SJCRH30 (cell line): ENCODE data around the gene SEC22A. TPM values are rescaled to one million over a fixed set of nuclear protein-coding genes. Genes with fewer than 3 reads are reported as not detected.
A peak's percentile ranks its signal among the peaks of the same experiment; 100 is the strongest.

Experiments used
- DNase-seq, 2 experiments: peaks; one replicate each; pipeline ENCODE4 v3.0.0-alpha.2; 2015 to 2020
- H3K27ac ChIP-seq: fragments of 250-450 bp; sonication (Bioruptor Pico); 2 replicates; pipeline ENCODE4 v1.5.1; 2020; ENCODE audit warnings: mild to moderate bottlenecking, moderate library complexity
- H3K27me3 ChIP-seq: fragments of 250-450 bp; sonication (Bioruptor Pico); 2 replicates; pipeline ENCODE4 v1.5.1; 2020; ENCODE audit warnings: mild to moderate bottlenecking, moderate library complexity
- H3K36me3 ChIP-seq: fragments of 250-450 bp; sonication (Bioruptor Pico); 2 replicates; pipeline ENCODE4 v1.5.1; 2020; ENCODE audit warnings: mild to moderate bottlenecking, moderate library complexity
- H3K4me1 ChIP-seq: fragments of 250-450 bp; sonication (Bioruptor Pico); 2 replicates; pipeline ENCODE4 v1.5.1; 2020; ENCODE audit warnings: mild to moderate bottlenecking, moderate library complexity
- H3K4me3 ChIP-seq: fragments of 250-450 bp; sonication (Bioruptor Pico); 2 replicates; pipeline ENCODE4 v1.5.1; 2020; ENCODE audit warnings: mild to moderate bottlenecking, moderate library complexity
- H3K9me3 ChIP-seq: fragments of 250-450 bp; sonication (Bioruptor Pico); replicated peaks from 2 replicates; pipeline ENCODE4 v1.5.1; 2020; ENCODE audit warnings: mild to moderate bottlenecking, moderate library complexity
- total RNA-seq: library from RNA; depleted of rRNA; stranded (reverse); fragments of >200 nt; shearing (Covaris generic); gene quantifications from 2 replicates; pipeline ENCODE4 v1.2.3, GENCODE V29; 2014

SEC22A gene
- total RNA-seq, 1 experiment from 2014 or later: 35.3 TPM

DNA sequence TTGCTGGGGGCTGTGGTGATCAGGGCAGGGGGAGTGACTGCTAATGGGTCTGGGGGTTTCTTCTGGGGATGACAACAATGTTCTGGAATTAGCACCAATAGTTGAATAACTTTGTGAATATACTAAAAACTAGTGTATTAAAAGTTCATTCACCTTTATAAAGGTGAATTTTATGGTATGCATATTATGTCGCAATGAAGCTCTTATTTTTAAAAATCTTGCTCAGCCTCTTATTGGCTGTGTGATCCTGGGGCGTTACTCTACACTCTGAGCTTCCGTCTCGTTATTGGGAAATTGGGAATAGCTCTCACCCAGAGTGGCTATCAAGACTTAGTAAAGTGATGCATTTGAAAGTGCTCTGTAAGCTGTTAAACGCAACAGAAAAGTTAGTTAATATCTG, 105.3 kb downstream of the SEC22A start:
- Histone ChIP-seq H3K27ac (no peak overlapping the region), H3K27me3 (peaks cover 3% of the 10 kb centered on the region; the same call in 1 of the 2 replicates), H3K9me3 (no peaks in the 10 kb centered on the region), H3K4me1 (no peaks in the 10 kb centered on the region), H3K36me3 (no peaks in the 10 kb centered on the region), H3K4me3 (no peak overlapping the region)
- no peak for DNase-seq

DNA sequence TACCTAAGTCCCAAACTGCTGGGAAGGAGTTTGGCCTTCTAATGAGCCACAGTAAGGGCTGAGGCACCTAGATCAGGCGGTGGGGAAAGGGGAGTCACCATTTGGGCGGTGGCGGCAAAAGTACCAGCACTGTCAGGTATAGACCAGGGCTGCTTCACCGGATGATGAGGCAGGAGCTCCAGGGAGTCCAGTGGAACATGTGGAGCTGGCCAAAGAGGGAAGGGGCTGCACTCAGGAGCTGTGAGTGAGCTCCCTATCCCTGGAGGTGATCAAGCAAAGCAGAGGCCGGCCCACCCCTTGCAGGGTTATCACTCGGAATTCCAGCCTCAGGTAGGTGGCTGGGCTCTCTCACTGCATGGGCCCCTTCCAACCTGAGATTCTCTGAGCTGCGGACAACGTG, 108.4 kb downstream of the SEC22A start:
- Histone ChIP-seq H3K4me1 (no peaks in the 10 kb centered on the region), H3K27me3 (peaks cover 3% of the 10 kb centered on the region; the same call in 1 of the 2 replicates), H3K36me3 (no peaks in the 10 kb centered on the region), H3K9me3 (no peaks in the 10 kb centered on the region), H3K4me3 (no peak overlapping the region), H3K27ac (no peak overlapping the region)
- DNase-seq: no peak

DNA sequence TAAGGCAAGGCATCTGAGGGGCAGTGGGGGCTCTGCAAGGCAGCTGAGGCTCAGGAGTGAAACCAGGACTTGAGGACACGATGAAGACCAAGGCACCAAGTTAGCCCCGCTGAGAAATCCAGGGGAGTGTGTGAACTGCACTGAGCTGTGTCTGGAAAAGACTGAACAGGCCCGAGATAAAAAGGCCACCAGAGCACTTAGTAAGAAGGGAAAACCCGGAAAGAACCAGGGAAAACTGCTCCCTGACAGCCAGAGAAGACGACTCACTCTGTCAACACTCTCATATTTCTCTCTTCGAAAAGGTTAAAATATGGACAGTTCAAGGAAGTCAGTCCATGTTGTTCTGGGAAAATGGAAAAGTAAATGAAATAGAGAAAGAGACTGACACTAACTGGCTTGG, 109.0 kb downstream of the SEC22A start:
- Histone ChIP-seq H3K4me3 (no peak overlapping the region), H3K9me3 (no peaks in the 10 kb centered on the region), H3K36me3 (no peaks in the 10 kb centered on the region), H3K4me1 (no peaks in the 10 kb centered on the region), H3K27me3 (peaks cover 3% of the 10 kb centered on the region; the same call in 1 of the 2 replicates), H3K27ac (no peak overlapping the region)
- no peak for DNase-seq

DNA sequence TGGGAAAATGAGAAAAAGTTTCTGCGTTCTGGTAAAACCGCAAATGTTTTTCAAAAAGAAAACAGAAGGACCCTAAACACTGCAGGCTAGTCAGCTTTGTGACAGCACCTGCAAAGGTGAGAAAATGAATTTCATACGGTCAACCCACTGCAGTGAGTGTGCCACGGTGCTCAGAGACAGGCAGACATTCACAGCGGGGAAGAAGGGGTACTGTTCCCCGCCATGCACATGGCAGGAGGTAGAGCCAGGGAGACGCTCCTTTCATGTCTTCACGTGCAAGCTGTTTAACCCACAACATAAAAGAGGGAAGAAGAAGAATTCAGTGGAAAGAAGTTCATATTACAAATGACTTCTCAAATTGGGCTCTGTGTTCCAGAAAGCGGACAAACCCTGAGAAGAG, 109.5 kb downstream of the SEC22A start:
- H3K4me1 ChIP-seq: no peaks in the 10 kb centered on the region
- no peak overlapping the region for H3K27ac ChIP-seq
- H3K9me3 ChIP-seq: no peaks in the 10 kb centered on the region
- H3K27me3 ChIP-seq: peaks cover 3% of the 10 kb centered on the region; the same call in 1 of the 2 replicates
- DNase-seq: no peak
- no peaks in the 10 kb centered on the region for H3K36me3 ChIP-seq
- no peak overlapping the region for H3K4me3 ChIP-seq

DNA sequence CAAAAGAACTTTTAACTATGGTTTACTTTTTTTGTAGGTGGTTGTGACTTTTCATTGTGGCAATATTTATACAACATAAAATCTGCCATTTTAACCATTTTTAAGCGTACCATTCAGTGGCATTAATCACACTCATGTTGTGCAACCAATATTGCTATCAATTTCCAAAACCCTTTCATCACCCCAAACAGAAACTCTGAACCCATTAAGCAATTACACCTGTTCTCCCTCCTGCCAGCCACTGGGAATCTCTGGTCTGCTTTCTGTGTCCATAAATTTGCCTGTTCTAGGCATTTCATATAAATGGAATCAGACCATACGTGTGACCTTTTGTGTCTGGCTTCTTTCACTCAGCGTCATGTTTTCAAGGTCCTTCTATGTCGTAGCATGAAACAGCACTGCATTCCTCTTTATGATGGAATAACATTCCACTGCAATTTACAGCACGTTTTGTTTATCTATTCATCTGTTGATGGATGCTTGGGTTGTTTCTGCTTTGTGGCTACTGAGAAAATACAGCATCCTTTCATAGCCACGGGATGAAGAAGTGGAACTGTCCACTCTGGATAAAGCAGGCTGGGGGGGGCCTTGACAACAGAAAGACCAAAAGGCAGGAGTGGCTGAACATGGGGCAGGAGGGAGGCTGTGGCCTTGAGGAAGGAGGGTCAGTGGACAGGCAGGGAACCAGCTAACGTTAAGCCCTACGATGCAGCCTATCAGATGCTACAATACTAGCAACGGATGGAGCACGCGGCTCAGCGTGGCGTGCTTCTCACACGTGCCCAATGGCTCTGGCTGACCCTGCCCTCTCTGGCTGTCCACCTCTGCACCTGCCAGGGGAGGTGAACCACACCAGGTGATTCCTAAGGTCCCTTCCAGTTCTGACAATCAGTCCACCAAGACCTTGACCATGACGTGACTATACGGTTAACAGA, 110.9 kb downstream of the SEC22A start:
- H3K4me3 ChIP-seq: no peak overlapping the region
- H3K27me3 ChIP-seq: peaks cover 3% of the 10 kb centered on the region; the same call in 1 of the 2 replicates
- no peaks in the 10 kb centered on the region for H3K9me3 ChIP-seq
- H3K36me3 ChIP-seq: no peaks in the 10 kb centered on the region
- no peaks in the 10 kb centered on the region for H3K4me1 ChIP-seq
- no peak overlapping the region for H3K27ac ChIP-seq
- no peak for DNase-seq

DNA sequence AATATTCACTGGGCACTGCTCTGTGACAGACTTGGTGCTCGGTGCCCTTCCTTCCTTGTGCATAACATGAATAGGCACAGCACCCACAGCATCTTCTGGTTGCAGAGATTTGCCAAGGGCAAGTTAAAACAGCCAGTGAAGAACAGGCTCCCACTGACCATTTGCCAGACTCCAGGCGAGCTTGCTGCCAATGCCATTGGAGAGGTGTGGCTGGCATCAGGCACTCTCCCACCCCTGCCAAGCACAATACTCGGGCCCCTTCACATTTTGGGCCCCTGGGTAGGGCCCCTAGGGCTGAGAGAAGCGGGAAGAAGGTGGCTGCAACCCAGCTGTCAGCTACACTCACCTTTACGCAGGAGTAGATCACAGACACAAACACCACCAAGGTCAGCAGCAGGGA, 112.1 kb downstream of the SEC22A start:
- Histone ChIP-seq H3K4me3 (no peak overlapping the region), H3K36me3 (no peaks in the 10 kb centered on the region), H3K27ac (no peak overlapping the region), H3K9me3 (no peaks in the 10 kb centered on the region), H3K4me1 (no peaks in the 10 kb centered on the region), H3K27me3 (peaks cover 8% of the 10 kb centered on the region)
- no peak for DNase-seq

DNA sequence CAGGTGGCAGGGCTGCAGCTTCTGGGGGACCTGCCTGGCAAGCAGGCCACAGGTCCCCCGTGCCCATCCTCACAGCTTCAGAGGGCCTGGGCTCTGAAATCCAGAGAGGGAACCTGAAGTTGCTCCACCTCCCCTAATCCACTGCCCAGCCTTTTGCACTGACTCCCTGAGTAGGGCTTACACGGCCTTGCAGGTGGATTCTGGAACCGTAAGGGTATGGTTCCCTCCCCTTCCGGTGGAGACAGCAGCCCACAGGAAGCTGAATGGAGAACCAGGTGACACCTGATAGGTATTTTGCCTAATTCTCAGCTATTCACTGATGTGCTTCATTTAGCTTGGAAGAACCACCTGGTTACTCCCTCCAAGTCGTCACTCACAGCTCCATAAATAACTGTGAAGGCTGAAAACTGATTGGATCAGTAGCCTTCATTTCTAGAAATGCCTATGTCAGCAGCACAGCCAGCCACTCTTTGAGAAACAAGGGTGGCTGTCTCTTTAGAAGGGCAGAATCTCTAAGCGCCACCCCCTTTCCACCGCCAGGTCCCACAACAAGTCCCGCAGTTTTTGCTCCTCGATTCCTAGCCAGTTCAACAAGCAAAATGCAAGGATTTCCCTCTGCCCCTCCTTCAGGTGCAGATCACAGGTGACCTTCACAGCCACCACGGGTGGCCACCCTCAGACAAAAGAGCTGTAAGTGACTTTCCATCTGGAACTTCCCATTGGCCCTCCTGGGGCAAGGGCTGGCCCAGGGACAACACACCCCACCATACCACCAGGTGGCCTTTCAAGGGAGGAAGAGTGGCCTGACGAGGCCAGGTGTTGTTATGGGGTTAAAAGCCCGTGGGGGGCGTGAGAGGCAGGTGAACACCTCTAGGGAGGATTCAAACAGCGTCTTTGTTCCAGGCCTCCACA, 112.9 kb downstream of the SEC22A start:
- no peak overlapping the region for H3K27ac ChIP-seq
- no peaks in the 10 kb centered on the region for H3K36me3 ChIP-seq
- DNase-seq: no peak
- no peaks in the 10 kb centered on the region for H3K4me1 ChIP-seq
- H3K27me3 ChIP-seq: peaks cover 6% of the 10 kb centered on the region
- no peaks in the 10 kb centered on the region for H3K9me3 ChIP-seq
- H3K4me3 ChIP-seq: no peak overlapping the region

DNA sequence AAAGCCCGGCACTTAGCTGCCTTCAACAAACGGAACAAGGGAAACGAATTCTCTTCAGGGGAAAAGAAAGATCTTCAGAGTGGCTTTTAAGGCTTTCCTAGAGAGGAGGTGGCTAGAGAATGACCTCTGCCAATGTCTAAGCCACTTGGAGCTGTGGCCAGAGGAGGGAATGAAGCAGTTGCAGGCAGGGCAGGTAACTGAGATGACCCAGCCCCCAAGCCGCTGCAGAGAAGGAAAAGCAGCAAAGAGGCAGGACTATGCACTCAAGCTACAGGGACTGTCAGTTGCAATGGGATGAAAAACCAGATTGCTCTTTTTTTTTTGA, 113.5 kb downstream of the SEC22A start:
- Histone ChIP-seq H3K4me3 (no peak overlapping the region), H3K4me1 (no peaks in the 10 kb centered on the region)

DNA sequence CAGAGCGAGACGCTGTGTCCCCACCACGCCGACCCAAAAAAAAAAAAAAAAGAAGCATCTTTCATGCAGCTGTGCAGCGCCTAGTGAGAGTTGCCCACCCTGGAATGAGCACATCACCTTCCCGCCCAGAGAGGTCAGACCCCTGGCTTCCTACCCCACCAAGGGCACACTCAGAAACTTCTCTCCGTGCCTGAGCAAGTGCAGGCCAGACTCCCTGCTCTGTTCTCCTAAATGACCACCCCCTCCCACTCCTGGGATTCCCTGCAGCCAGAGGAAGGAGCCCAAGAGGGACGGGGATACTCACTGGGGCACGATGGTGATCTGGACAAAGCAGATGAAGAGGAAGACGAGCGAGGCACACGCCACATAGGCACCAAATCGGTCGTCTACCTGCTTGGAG, 116.0 kb downstream of the SEC22A start:
- no peak for DNase-seq
- H3K9me3 ChIP-seq: no peaks in the 10 kb centered on the region
- peaks cover 9% of the 10 kb centered on the region; the same call in 1 of the 2 replicates for H3K27me3 ChIP-seq
- no peak overlapping the region for H3K27ac ChIP-seq
- H3K4me1 ChIP-seq: no peaks in the 10 kb centered on the region
- no peaks in the 10 kb centered on the region for H3K36me3 ChIP-seq
- H3K4me3 ChIP-seq: no peak overlapping the region

More for the DNA sequence above, 113.5 kb downstream of the SEC22A start:
- H3K36me3 ChIP-seq: no peaks in the 10 kb centered on the region
- DNase-seq: no peak
- H3K9me3 ChIP-seq: no peaks in the 10 kb centered on the region
- H3K27me3 ChIP-seq: peaks cover 4% of the 10 kb centered on the region; the same call in 1 of the 2 replicates
- H3K27ac ChIP-seq: no peak overlapping the region

DNA sequence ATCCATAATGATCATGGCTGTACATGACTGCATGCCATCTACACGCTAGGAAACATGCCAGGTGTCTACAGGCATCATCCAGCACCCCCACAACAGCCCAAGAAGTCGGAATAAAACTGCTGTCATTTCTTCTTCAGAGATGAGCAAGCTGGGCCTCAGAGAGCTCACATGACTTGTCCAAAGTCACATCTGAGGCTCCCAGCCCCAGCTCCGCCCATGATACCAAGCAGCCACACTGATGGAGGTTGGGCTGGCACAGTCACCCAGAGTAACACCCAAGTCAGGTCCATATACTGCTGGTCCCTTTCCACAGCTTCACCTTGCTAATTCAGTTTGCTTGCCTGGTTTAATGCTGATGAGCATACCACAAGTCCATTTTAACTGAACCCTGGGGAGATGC, 116.6 kb downstream of the SEC22A start:
- Histone ChIP-seq H3K4me1 (no peaks in the 10 kb centered on the region), H3K27me3 (peaks cover 16% of the 10 kb centered on the region; the same call in 1 of the 2 replicates), H3K36me3 (no peaks in the 10 kb centered on the region), H3K4me3 (no peak overlapping the region), H3K9me3 (no peaks in the 10 kb centered on the region), H3K27ac (no peak overlapping the region)
- no peak for DNase-seq

DNA sequence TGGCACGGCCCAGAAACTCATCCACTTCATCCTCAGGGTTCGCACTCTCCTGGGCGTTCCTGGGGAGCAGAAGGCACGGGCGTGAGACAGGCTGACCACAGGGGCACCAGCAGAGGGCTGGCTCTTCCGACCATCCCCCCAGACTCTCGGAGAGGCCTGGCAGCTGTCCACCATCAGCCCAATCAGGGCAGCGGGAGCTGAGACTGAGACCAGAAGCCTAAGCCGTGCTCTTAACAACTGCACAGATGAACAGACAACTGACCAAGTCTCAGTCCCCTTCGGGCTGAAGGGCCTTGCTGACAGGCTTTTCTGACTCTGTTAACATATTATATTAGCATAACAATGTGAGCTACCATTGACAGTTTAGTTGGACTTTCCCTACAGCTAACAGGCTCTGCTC, 118.0 kb downstream of the SEC22A start:
- no peak overlapping the region for H3K4me3 ChIP-seq
- peak; percentile 49 to 58 for DNase-seq
- H3K9me3 ChIP-seq: no peaks in the 10 kb centered on the region
- H3K27me3 ChIP-seq: peaks cover 22% of the 10 kb centered on the region; the same call in 1 of the 2 replicates
- no peaks in the 10 kb centered on the region for H3K36me3 ChIP-seq
- no peaks in the 10 kb centered on the region for H3K4me1 ChIP-seq
- no peak overlapping the region for H3K27ac ChIP-seq

DNA sequence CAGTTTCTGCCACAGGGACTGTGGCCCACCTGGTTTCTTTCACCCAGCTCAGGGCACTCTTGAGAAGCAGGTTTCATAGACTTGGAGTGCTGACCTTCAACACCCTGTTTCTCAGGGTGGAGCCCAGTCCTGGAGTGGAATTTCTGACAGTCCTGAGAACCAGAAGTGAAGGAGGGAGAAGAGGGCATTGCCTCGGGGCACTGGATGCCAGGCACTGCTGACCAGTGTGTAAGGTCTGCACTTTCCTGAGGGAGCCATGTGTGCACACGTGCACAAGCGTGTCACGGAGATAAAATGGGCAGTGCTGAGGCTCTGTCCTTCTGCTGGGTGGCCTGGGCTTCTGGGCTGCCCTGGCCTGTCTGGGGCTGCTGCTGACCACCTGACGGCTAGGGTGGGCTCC, 118.5 kb downstream of the SEC22A start:
- DNase-seq: no peak
- no peak overlapping the region for H3K4me3 ChIP-seq
- no peaks in the 10 kb centered on the region for H3K4me1 ChIP-seq
- no peaks in the 10 kb centered on the region for H3K36me3 ChIP-seq
- H3K27ac ChIP-seq: no peak overlapping the region
- H3K27me3 ChIP-seq: peaks cover 26% of the 10 kb centered on the region
- no peaks in the 10 kb centered on the region for H3K9me3 ChIP-seq

DNA sequence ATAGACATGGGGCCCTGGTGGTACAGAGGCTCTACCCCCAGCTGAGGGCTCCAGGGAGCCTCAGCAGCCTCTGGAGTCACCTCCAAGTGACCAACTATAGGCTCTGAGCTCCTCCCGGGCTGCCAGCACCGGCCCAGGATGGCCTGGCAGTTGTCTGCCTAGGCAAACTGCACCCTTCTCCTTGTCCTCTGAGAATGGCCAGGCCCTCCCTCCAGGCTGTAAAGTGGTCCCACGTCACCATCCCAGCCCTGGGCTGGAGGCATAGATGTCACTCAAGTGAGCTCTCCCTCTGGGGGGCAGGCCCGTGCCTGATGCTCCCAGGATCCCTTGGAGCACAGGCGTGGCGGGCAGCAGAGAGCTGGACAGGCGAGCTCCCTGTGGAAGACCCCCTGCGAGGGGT, 120.1 kb downstream of the SEC22A start:
- no peak for DNase-seq
- Histone ChIP-seq H3K4me3 (no peak overlapping the region), H3K9me3 (no peaks in the 10 kb centered on the region), H3K27ac (no peak overlapping the region), H3K4me1 (no peaks in the 10 kb centered on the region), H3K27me3 (peaks cover 27% of the 10 kb centered on the region), H3K36me3 (no peaks in the 10 kb centered on the region)

DNA sequence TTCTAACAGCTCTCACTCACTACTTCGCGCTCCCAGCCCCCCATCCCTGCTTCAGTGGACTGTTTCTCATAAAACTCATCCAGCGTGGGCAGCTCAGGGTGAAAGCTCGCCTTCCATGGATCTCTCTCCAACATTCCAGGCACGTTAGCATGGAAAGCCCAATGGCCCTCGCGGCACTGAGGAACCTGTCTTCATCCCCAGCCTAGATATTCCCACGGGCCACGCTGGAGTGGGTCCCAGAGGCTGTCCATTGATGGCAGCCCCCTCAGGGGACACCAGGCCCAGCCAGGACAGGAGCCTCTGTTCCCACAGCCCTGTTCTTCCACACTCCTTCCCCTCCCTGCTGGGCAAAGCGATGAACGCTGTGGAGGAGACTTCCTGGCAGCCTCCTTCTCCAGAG, 121.1 kb downstream of the SEC22A start:
- Histone ChIP-seq H3K9me3 (no peaks in the 10 kb centered on the region), H3K27ac (no peak overlapping the region), H3K4me1 (no peaks in the 10 kb centered on the region), H3K27me3 (peaks cover 27% of the 10 kb centered on the region), H3K36me3 (no peaks in the 10 kb centered on the region), H3K4me3 (no peak overlapping the region)
- DNase-seq: no peak
